PC-3 (cell line): ENCODE measurements around the gene SF3A1. TPM values are rescaled to one million over a fixed set of nuclear protein-coding genes. Genes with fewer than 3 reads are reported as not detected.

Experiments
- ATAC-seq: fragments of 200-7000 bp; cut with Tn5 transposase; 2 replicates; pipeline ENCODE4 v1.9.1; 2020; ENCODE audit warnings: mild to moderate bottlenecking, moderate library complexity
- BruUV-seq: library from RNA; stranded (reverse); fragments of 400-500 nt; replicated peaks from 2 replicates; lab custom pipeline; 2021; lab: Mats Ljungman, UMichigan
- CTCF ChIA-PET: fragments of 300-600 bp; sonication (Branson Sonifier 250); formaldehyde crosslinking; loops from one replicate; lab custom pipeline; 2022; ENCODE audit warnings: antibody characterized with exemption; lab: Charles Lee
- POLR2A ChIA-PET: fragments of 300-600 bp; sonication (Branson Sonifier 250); formaldehyde crosslinking; loops from one replicate; lab custom pipeline; 2022; ENCODE audit warnings: antibody characterized with exemption; ENCODE audit not compliant: unreplicated experiment; lab: Charles Lee
- DNase-seq: peaks from one replicate; pipeline ENCODE4 v3.0.0-alpha.2; 2015
- H2AFZ ChIP-seq: fragments of 300-600 bp; sonication (generic); 2 replicates; pipeline ENCODE4 v1.6.0; 2016; ENCODE audit warnings: antibody characterized with exemption, low read length
- H3F3A ChIP-seq: fragments of 300-600 bp; sonication (generic); one replicate; pipeline ENCODE4 v1.6.0; 2017; ENCODE audit warnings: antibody characterized with exemption, low read length, control low read depth, mild to moderate bottlenecking; ENCODE audit not compliant: unreplicated experiment
- H3K27ac ChIP-seq: fragments of 300-600 bp; sonication (generic); 2 replicates; pipeline ENCODE4 v1.5.1; 2016; ENCODE audit warnings: mild to moderate bottlenecking, low read length
- H3K27me3 ChIP-seq: fragments of 300-600 bp; sonication (generic); 2 replicates; pipeline ENCODE4 v1.6.1; 2016; ENCODE audit warnings: low read length, mixed read lengths
- H3K36me3 ChIP-seq: fragments of 300-600 bp; sonication (generic); 2 replicates; pipeline ENCODE4 v1.6.1; 2016; ENCODE audit warnings: low read depth, mixed run types, low read length, mixed read lengths
- H3K4me1 ChIP-seq: fragments of 300-600 bp; sonication (generic); 2 replicates; pipeline ENCODE4 v1.5.1; 2016; ENCODE audit warnings: low read length; ENCODE audit not compliant: insufficient read depth
- H3K4me2 ChIP-seq: fragments of 300-600 bp; sonication (generic); 2 replicates; pipeline ENCODE4 v1.6.0; 2016; ENCODE audit warnings: low read length
- H3K4me3 ChIP-seq: fragments of 300-600 bp; sonication (generic); 2 replicates; pipeline ENCODE4 v1.5.1; 2016; ENCODE audit warnings: mild to moderate bottlenecking, low read length, mixed read lengths
- H3K79me2 ChIP-seq: fragments of 300-600 bp; sonication (generic); 2 replicates; pipeline ENCODE4 v1.6.1; 2017; ENCODE audit warnings: low read length, mixed read lengths
- H3K9ac ChIP-seq: fragments of 300-600 bp; sonication (generic); 2 replicates; pipeline ENCODE4 v1.6.0; 2016; ENCODE audit warnings: mild to moderate bottlenecking, low read length
- H3K9me2 ChIP-seq: fragments of 300-600 bp; sonication (generic); replicated peaks from 2 replicates; pipeline ENCODE4 v1.6.1; 2016; ENCODE audit warnings: mixed run types, low read length, mixed read lengths
- H3K9me3 ChIP-seq: fragments of 300-600 bp; sonication (generic); 2 replicates; pipeline ENCODE4 v1.6.1; 2016; ENCODE audit warnings: low read length, mixed read lengths
- H4K20me1 ChIP-seq: fragments of 300-600 bp; sonication (generic); 2 replicates; pipeline ENCODE4 v1.6.1; 2016; ENCODE audit warnings: low read length, mixed read lengths
- CTCF ChIP-seq: fragments of 300-600 bp; sonication (generic); conservative IDR thresholded peaks from 2 replicates; pipeline ENCODE4 v1.5.1; 2017; ENCODE audit warnings: antibody characterized with exemption, low read depth, mild to moderate bottlenecking, low read length
- EZH2 ChIP-seq: fragments of 300-600 bp; sonication (generic); IDR thresholded peaks from one replicate; pipeline ENCODE4 v1.6.1; 2017; ENCODE audit warnings: antibody characterized with exemption, mild to moderate bottlenecking, low read length; ENCODE audit not compliant: unreplicated experiment
- EZH2phosphoT487 ChIP-seq: fragments of 300-600 bp; sonication (generic); IDR thresholded peaks from 2 replicates; pipeline ENCODE4 v1.6.1; 2018; ENCODE audit warnings: mild to moderate bottlenecking, antibody characterized with exemption, low read length, borderline replicate concordance
- intact Hi-C: fragments of 100-400 bp; cut with micrococcal nuclease; formaldehyde crosslinking; loops from 2 replicates; pipeline ENCODE4 v1.9.0; 2023
- total RNA-seq: library from RNA; depleted of rRNA; stranded (reverse); fragments of >200 nt; gene quantifications from 2 replicates; pipeline ENCODE4 v1.2.3, GENCODE V29; 2014

Gene SF3A1
- total RNA-seq, 1 experiment from 2014 or later: 59.2 TPM

GRCh38 chr22:30297991-30298701 is 58.5 kb downstream of the SF3A1 start:
- H3K27ac ChIP-seq: peak overlapping the region; percentile 84
- peak; percentile 89 for DNase-seq
- no peak for TF ChIP-seq EZH2phosphoT487
- peak; percentile 34; the same call in 1 of the 2 replicates for TF ChIP-seq CTCF
- no TSS peak for BruUV-seq
- no peaks in the 10 kb centered on the region for H3F3A ChIP-seq
- H4K20me1 ChIP-seq: no peaks in the 10 kb centered on the region
- CTCF ChIA-PET: interaction anchor here (0.5 to 1.0 kb wide), 2 partner anchors 10 to 133 kb away, joined by 3 to 4 read pairs; no protein-coding TSS in a partner anchor
- H3K4me2 ChIP-seq: peak overlapping the region; percentile 54; the same call in 1 of the 2 replicates
- no peaks in the 10 kb centered on the region for H3K9me3 ChIP-seq
- POLR2A ChIA-PET: no interaction called here
- H2AFZ ChIP-seq: no peak overlapping the region
- H3K9me2 ChIP-seq: no peaks in the 10 kb centered on the region
- peak; percentile 75 for ATAC-seq
- peaks cover 38% of the 10 kb centered on the region for H3K4me1 ChIP-seq
- peak overlapping the region; percentile 63 for H3K9ac ChIP-seq
- peaks cover 3% of the 10 kb centered on the region; the same call in 1 of the 2 replicates for H3K36me3 ChIP-seq
- no peak overlapping the region for H3K4me3 ChIP-seq
- peaks cover 7% of the 10 kb centered on the region; the same call in 1 of the 2 replicates for H3K79me2 ChIP-seq
- intact Hi-C loops: no loop called here
- H3K27me3 ChIP-seq: no peaks in the 10 kb centered on the region

GRCh38 chr22:30297276-30297990 is 59.3 kb downstream of the SF3A1 start:
- peaks cover 6% of the 10 kb centered on the region; the same call in 1 of the 2 replicates for H3K79me2 ChIP-seq
- no peak overlapping the region for H3K4me2 ChIP-seq
- peak overlapping the region; percentile 84 for H3K27ac ChIP-seq
- H3K4me3 ChIP-seq: no peak overlapping the region
- peak overlapping the region; percentile 63 for H3K9ac ChIP-seq
- peaks cover 31% of the 10 kb centered on the region for H3K4me1 ChIP-seq
- H4K20me1 ChIP-seq: no peaks in the 10 kb centered on the region
- ChIA-PET CTCF (no interaction called here), POLR2A (no interaction called here)
- no peak overlapping the region for H2AFZ ChIP-seq
- no peak for ATAC-seq
- H3F3A ChIP-seq: no peaks in the 10 kb centered on the region
- peaks cover 6% of the 10 kb centered on the region; the same call in 1 of the 2 replicates for H3K36me3 ChIP-seq
- H3K27me3 ChIP-seq: no peaks in the 10 kb centered on the region
- no peak for TF ChIP-seq EZH2
- no peak for TF ChIP-seq CTCF
- TF ChIP-seq EZH2phosphoT487: no peak
- no peak for DNase-seq
- no peaks in the 10 kb centered on the region for H3K9me3 ChIP-seq
- H3K9me2 ChIP-seq: no peaks in the 10 kb centered on the region
- intact Hi-C loops: no loop called here
- no TSS peak for BruUV-seq

- BruUV-seq: no TSS peak
- Histone ChIP-seq H3K36me3 (peaks cover 6% of the 10 kb centered on the region; the same call in 1 of the 2 replicates), H3K9ac (no peak overlapping the region), H3K4me1 (peaks cover 25% of the 10 kb centered on the region), H3K79me2 (peaks cover 6% of the 10 kb centered on the region; the same call in 1 of the 2 replicates), H3K9me2 (no peaks in the 10 kb centered on the region), H3K27me3 (no peaks in the 10 kb centered on the region), H2AFZ (no peak overlapping the region), H3K4me3 (no peak overlapping the region), H3K27ac (no peak overlapping the region), H3K4me2 (no peak overlapping the region), H4K20me1 (no peaks in the 10 kb centered on the region), H3K9me3 (no peaks in the 10 kb centered on the region), H3F3A (no peaks in the 10 kb centered on the region)
- intact Hi-C loops: no loop called here
- TF ChIP-seq EZH2 (no peak), CTCF (no peak), EZH2phosphoT487 (no peak)
- ATAC-seq (no peak), DNase-seq (no peak)
- ChIA-PET POLR2A (no interaction called here), CTCF (no interaction called here)
These were observed 59.9 kb downstream of the SF3A1 start for GRCh38 chr22:30296833-30297232.
